ENCODE results near the gene RTN1.

The RTN1 gene

DNA sequence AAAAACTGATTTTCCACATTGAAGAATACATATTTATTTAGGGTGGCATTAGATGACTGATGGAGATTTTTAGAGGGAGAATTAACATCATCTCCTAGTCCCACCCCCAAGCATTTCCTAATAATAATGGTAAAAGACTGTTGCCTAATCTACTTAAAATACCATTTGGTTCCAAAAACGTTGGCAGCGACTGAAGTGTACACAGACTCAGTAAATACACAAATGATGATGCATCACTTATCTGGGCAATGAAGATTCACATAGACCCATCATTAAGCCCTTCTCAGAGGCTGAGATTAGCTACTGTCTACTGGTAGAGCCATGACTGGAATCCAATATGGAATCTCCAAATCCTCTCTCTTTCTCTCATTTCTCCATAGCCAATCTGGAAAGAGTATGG is 18.2 kb downstream of the RTN1 start:
- Histone ChIP-seq H3K79me2 (ENCODE audit: insufficient read depth, low read length) (no peaks in the 10 kb centered on the region), H3K4me1 (ENCODE audit: insufficient read depth, low read length, severe bottlenecking) (no peaks in the 10 kb centered on the region), H3K36me3 (ENCODE audit: insufficient read depth, low read length) (no peaks in the 10 kb centered on the region), H3K9me3 (ENCODE audit: low read length) (no peaks in the 10 kb centered on the region), H3K27me3 (ENCODE audit: insufficient read depth, low read length) (no peaks in the 10 kb centered on the region), H3K9ac (ENCODE audit: low read length) (no peak overlapping the region), H3K4me2 (ENCODE audit: low read length) (no peak overlapping the region), H3F3A (ENCODE audit: insufficient read depth, low read length) (no peaks in the 10 kb centered on the region), H3K27ac (ENCODE audit: low read depth, low read length, poor library complexity, severe bottlenecking) (no peak overlapping the region), H4K20me1 (ENCODE audit: insufficient read depth, low read length) (no peaks in the 10 kb centered on the region), H3K4me3 (ENCODE audit: low read depth, low read length, poor library complexity, severe bottlenecking) (no peak overlapping the region), H2AFZ (ENCODE audit: low read length) (no peak overlapping the region), H3K9me2 (ENCODE audit: low read depth, low read length) (no peaks in the 10 kb centered on the region)
- TF ChIP-seq, protein P1, sequence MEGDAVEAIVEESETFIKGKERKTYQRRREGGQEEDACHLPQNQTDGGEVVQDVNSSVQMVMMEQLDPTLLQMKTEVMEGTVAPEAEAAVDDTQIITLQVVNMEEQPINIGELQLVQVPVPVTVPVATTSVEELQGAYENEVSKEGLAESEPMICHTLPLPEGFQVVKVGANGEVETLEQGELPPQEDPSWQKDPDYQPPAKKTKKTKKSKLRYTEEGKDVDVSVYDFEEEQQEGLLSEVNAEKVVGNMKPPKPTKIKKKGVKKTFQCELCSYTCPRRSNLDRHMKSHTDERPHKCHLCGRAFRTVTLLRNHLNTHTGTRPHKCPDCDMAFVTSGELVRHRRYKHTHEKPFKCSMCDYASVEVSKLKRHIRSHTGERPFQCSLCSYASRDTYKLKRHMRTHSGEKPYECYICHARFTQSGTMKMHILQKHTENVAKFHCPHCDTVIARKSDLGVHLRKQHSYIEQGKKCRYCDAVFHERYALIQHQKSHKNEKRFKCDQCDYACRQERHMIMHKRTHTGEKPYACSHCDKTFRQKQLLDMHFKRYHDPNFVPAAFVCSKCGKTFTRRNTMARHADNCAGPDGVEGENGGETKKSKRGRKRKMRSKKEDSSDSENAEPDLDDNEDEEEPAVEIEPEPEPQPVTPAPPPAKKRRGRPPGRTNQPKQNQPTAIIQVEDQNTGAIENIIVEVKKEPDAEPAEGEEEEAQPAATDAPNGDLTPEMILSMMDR (IDR thresholded peaks at IDR 0.05; ENCODE audit: low read length) = no peak
- TF ChIP-seq EZH2 (IDR thresholded peaks at IDR 0.05; ENCODE audit: borderline replicate concordance, low read length) = no peak

DNA sequence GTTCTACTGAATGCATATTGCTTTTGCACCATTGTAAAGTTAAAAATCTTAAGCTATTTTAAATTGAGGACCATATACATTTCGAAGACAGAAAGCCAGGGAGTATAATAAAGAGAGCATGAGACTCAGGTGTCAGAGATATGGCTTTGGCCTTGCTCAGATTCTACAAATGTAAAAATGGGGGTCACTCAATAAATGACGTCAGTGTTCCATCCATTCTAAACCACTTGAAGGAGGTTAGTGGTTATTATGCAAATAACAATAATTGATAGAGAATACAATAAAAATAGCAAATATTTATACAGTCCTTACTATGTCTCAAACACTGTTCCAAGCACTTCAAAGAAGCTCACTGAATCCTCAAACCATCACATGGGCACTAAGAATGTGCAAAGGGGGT is 20.1 kb downstream of the RTN1 start:
- no peaks in the 10 kb centered on the region for H3K4me1 ChIP-seq (ENCODE audit: insufficient read depth, low read length, severe bottlenecking)

DNA sequence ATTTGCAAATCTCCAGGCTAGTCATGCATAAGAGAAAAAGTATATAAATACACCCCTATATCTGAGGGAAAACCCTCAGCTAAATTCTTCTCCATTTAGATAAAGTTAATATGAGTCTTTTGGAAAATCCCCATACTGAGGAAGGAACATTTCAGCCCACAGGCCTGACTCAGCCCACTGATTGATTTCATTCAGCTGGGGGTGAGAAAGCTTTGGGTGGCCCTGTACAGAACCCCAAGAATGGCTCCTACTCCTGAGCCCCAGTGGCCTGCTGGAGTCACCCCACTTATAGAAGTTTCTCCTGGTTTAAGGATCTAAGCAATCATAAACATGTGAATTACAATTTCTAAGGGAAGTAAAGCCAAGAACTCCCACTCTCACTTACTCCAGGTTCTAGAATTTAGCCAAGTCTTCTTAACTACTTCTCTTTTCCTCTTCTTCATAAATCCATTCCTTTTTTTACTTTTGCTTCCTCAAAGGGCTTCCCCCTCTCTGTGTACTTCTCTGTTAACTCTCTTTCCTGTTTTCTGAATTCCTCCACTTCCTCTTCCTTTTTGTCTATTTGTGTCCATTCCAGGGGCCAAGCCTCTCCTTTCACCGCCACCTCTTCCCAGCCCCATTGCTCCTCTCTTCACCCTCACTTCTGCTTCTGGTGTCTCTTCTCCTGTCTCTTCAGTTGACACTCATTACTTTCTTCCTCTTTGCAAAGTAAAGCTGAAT is 21.0 kb downstream of the RTN1 start:
- no peaks in the 10 kb centered on the region for H3F3A ChIP-seq (ENCODE audit: insufficient read depth, low read length)
- H3K9me2 ChIP-seq (ENCODE audit: low read depth, low read length) = no peaks in the 10 kb centered on the region
- H3K4me1 ChIP-seq (ENCODE audit: insufficient read depth, low read length, severe bottlenecking) = no peaks in the 10 kb centered on the region
- no peaks in the 10 kb centered on the region for H3K36me3 ChIP-seq (ENCODE audit: insufficient read depth, low read length)
- no peak for TF ChIP-seq EZH2 (IDR thresholded peaks at IDR 0.05; ENCODE audit: borderline replicate concordance, low read length)
- TF ChIP-seq, protein P1 (IDR thresholded peaks at IDR 0.05; ENCODE audit: low read length) = no peak
- H3K79me2 ChIP-seq (ENCODE audit: insufficient read depth, low read length) = no peaks in the 10 kb centered on the region
- no peak overlapping the region for H3K27ac ChIP-seq (ENCODE audit: low read depth, low read length, poor library complexity, severe bottlenecking)
- no peaks in the 10 kb centered on the region for H3K27me3 ChIP-seq (ENCODE audit: insufficient read depth, low read length)
- no peak overlapping the region for H2AFZ ChIP-seq (ENCODE audit: low read length)
- no peak overlapping the region for H3K9ac ChIP-seq (ENCODE audit: low read length)
- H3K4me2 ChIP-seq (ENCODE audit: low read length) = no peak overlapping the region
- H3K4me3 ChIP-seq (ENCODE audit: low read depth, low read length, poor library complexity, severe bottlenecking) = no peak overlapping the region
- H3K9me3 ChIP-seq (ENCODE audit: low read length) = no peaks in the 10 kb centered on the region
- no peaks in the 10 kb centered on the region for H4K20me1 ChIP-seq (ENCODE audit: insufficient read depth, low read length)

More for the DNA sequence above, 20.1 kb downstream of the RTN1 start:
- H2AFZ ChIP-seq (ENCODE audit: low read length) = no peak overlapping the region
- no peaks in the 10 kb centered on the region for H3K9me3 ChIP-seq (ENCODE audit: low read length)
- no peaks in the 10 kb centered on the region for H3K9me2 ChIP-seq (ENCODE audit: low read depth, low read length)
- H3K36me3 ChIP-seq (ENCODE audit: insufficient read depth, low read length) = no peaks in the 10 kb centered on the region
- no peaks in the 10 kb centered on the region for H3K27me3 ChIP-seq (ENCODE audit: insufficient read depth, low read length)
- H3K9ac ChIP-seq (ENCODE audit: low read length) = no peak overlapping the region
- H3K79me2 ChIP-seq (ENCODE audit: insufficient read depth, low read length) = no peaks in the 10 kb centered on the region
- H3K27ac ChIP-seq (ENCODE audit: low read depth, low read length, poor library complexity, severe bottlenecking) = no peak overlapping the region
- TF ChIP-seq EZH2 (IDR thresholded peaks at IDR 0.05; ENCODE audit: borderline replicate concordance, low read length) = no peak
- TF ChIP-seq, protein P1 (IDR thresholded peaks at IDR 0.05; ENCODE audit: low read length) = no peak
- H4K20me1 ChIP-seq (ENCODE audit: insufficient read depth, low read length) = no peaks in the 10 kb centered on the region
- no peaks in the 10 kb centered on the region for H3F3A ChIP-seq (ENCODE audit: insufficient read depth, low read length)
- no peak overlapping the region for H3K4me3 ChIP-seq (ENCODE audit: low read depth, low read length, poor library complexity, severe bottlenecking)
- no peak overlapping the region for H3K4me2 ChIP-seq (ENCODE audit: low read length)

Measured in OCI-LY1 (cell line).